ENCODE results near the gene GALR2.
"Not testable (repeated sequence)": the region's sequence is repeated elsewhere in the genome, so short reads cannot be mapped to it uniquely, and the experiment has no call there.

Gene GALR2

GRCh38 chr17:76056882-76057281 is 17.7 kb upstream of the GALR2 start:
- no peak for DNase-seq (ENCODE audit: extremely low spot score)
- no peak for TF ChIP-seq PKNOX1 (IDR thresholded peaks at IDR 0.05)
- no peak for TF ChIP-seq FOXK2 (IDR thresholded peaks at IDR 0.05)
- ChIA-PET CTCF (interaction anchor here (1.0 kb wide), 1 partner anchor 42 kb away, joined by 4 read pairs; no protein-coding TSS in a partner anchor), POLR2A (no interaction called here)

DNA sequence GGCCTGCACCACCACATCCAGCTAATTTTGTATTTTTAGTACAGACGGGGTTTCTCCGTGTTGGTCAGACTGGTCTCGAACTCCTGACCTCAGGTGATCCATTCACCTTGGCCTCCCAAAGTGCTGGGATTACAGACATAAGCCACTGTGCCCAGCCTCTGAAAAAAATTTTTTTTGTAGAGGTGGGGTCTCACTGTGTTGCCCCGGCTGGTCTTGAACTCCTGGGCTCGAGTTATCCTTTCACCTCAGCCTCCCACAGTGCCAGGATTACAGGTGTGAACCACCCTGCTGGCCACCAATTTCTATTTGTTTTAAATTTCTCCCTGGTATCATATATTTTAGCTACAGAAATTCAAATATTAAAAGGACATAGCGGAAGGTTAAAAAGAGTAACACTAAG is 16.3 kb upstream of the GALR2 start:
- CTCF ChIA-PET; DNase-seq (ENCODE audit: extremely low spot score): not testable (repeated sequence)
- POLR2A ChIA-PET = interaction anchor here (0.9 kb wide), 1 partner anchor 14 kb away, joined by 3 read pairs; the partner anchor contains the start of gene SRP68

GRCh38 chr17:76063875-76064546 is 10.6 kb upstream of the GALR2 start:
- TF ChIP-seq BHLHE40 (IDR thresholded peaks at IDR 0.05; ENCODE audit: borderline replicate concordance) (no peak), HDGF (IDR thresholded peaks at IDR 0.05; ENCODE audit: borderline replicate concordance) (no peak), TARDBP (IDR thresholded peaks at IDR 0.05) (no peak), SUZ12 (IDR thresholded peaks at IDR 0.05) (no peak), SP1 (IDR thresholded peaks at IDR 0.05) (no peak), NFRKB (IDR thresholded peaks at IDR 0.05) (no peak), FOXA1 (IDR thresholded peaks at IDR 0.05) (no peak), PKNOX1 (IDR thresholded peaks at IDR 0.05) (no peak), ARNT (IDR thresholded peaks at IDR 0.05) (no peak), LEF1 (IDR thresholded peaks at IDR 0.05; ENCODE audit: borderline replicate concordance) (no peak)
- POLR2A ChIA-PET = interaction anchor here (0.8 to 2.1 kb wide), 3 partner anchors 8 to 284 kb away, joined by 3 to 9 read pairs (median 4); partner anchors contain the start of gene SRP68
- DNase-seq (ENCODE audit: extremely low spot score) = no peak
- CTCF ChIA-PET = interaction anchor here (0.6 kb wide), 1 partner anchor 226 kb away, joined by 3 read pairs; no protein-coding TSS in a partner anchor

- CTCF ChIA-PET = no interaction called here
- no peak for TF ChIP-seq NFRKB (IDR thresholded peaks at IDR 0.05)
- TF ChIP-seq FOXK2 (IDR thresholded peaks at IDR 0.05) = no peak
- TF ChIP-seq TARDBP (IDR thresholded peaks at IDR 0.05) = no peak
- no peak for TF ChIP-seq FOXM1 (IDR thresholded peaks at IDR 0.05; ENCODE audit: borderline replicate concordance)
- no peak for TF ChIP-seq ZNF384 (IDR thresholded peaks at IDR 0.05)
- TF ChIP-seq FOXA1 (IDR thresholded peaks at IDR 0.05) = no peak
- no peak for TF ChIP-seq HDGF (IDR thresholded peaks at IDR 0.05; ENCODE audit: borderline replicate concordance)
- no peak for TF ChIP-seq SUZ12 (IDR thresholded peaks at IDR 0.05)
- TF ChIP-seq ELF4 (IDR thresholded peaks at IDR 0.05) = no peak
- TF ChIP-seq PKNOX1 (IDR thresholded peaks at IDR 0.05) = no peak
- no peak for TF ChIP-seq L3MBTL2 (conservative IDR thresholded peaks at IDR 0.05)
- no peak for TF ChIP-seq LEF1 (IDR thresholded peaks at IDR 0.05; ENCODE audit: borderline replicate concordance)
- no peak for TF ChIP-seq ARNT (IDR thresholded peaks at IDR 0.05)
- no peak for TF ChIP-seq CTBP1 (IDR thresholded peaks at IDR 0.05; ENCODE audit: borderline replicate concordance)
- TF ChIP-seq BHLHE40 (IDR thresholded peaks at IDR 0.05; ENCODE audit: borderline replicate concordance) = no peak
- POLR2A ChIA-PET = interaction anchor here (1.4 kb wide), 1 partner anchor 286 kb away, joined by 4 read pairs; no protein-coding TSS in a partner anchor
- DNase-seq (ENCODE audit: extremely low spot score) = no peak
Observed at GRCh38 chr17:76065775-76066174, 8.8 kb upstream of the GALR2 start.

DNA sequence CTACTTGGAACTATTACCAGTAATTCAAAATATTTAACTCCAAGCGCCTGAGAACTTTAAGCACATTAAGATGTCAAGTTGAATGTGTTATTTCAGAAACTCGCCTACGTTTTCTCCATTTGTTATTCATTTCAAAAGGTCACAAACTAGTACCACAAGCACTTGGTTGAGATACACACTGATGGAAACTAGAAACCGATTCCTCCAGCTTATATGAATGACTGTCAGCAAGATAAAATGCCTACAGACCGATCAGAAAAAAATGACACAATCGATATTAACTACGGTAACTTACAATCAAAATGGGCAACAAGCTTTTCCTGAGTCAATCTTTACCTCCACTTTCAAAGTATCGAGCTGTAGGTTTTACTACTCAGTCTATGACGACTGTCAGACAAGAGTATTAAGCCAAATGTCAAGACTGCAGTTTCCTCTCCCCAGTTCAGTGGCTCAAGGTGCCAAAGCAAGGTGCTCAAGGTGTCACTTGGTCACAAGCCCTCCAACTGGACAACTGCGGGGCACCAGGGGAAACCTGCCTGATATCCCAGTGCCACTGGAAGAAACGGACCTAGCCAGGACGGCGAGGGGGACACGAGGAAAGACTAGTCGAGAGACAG is 2.9 kb upstream of the GALR2 start:
- no peak for DNase-seq (ENCODE audit: extremely low spot score)
- ChIA-PET CTCF (no interaction called here), POLR2A (interaction anchor here (0.5 to 2.1 kb wide), 13 partner anchors 8 to 203 kb away, joined by 3 to 12 read pairs (median 6); partner anchors contain the start of gene EXOC7)
- no peak for TF ChIP-seq ZNF384 (IDR thresholded peaks at IDR 0.05)
- TF ChIP-seq ELF4 (IDR thresholded peaks at IDR 0.05) = no peak
- no peak for TF ChIP-seq SP1 (IDR thresholded peaks at IDR 0.05)
- no peak for TF ChIP-seq L3MBTL2 (conservative IDR thresholded peaks at IDR 0.05)
- TF ChIP-seq FOXK2 (IDR thresholded peaks at IDR 0.05) = no peak
- TF ChIP-seq ARNT (IDR thresholded peaks at IDR 0.05) = no peak

- TF ChIP-seq ELF4 (IDR thresholded peaks at IDR 0.05) (0 out of 2 replicates have a peak, but pooled peaks have one; percentile 11), SUZ12 (IDR thresholded peaks at IDR 0.05) (no peak), NFRKB (IDR thresholded peaks at IDR 0.05) (peak; percentile 83), FOXK2 (IDR thresholded peaks at IDR 0.05) (no peak), HDGF (IDR thresholded peaks at IDR 0.05; ENCODE audit: borderline replicate concordance) (0 out of 2 replicates have a peak, but pooled peaks have one; percentile 35), L3MBTL2 (conservative IDR thresholded peaks at IDR 0.05) (peak; percentile 88)
- ChIA-PET POLR2A (interaction anchor here (0.5 to 2.1 kb wide), 13 partner anchors 8 to 202 kb away, joined by 3 to 12 read pairs (median 6); partner anchors contain the start of gene EXOC7), CTCF (no interaction called here)
- DNase-seq (ENCODE audit: extremely low spot score) = peak; percentile 98
Observed at GRCh38 chr17:76072148-76072858, 2.3 kb upstream of the GALR2 start, which contains the start of gene SRP68. SRP68 (minus strand) TSS chr17:76072517; CDS start chr17:76072491, 26 bp downstream.

All from HEK293T (cell line).